ENCODE data around the gene KCNMB4. TPM values are rescaled to one million over a fixed set of nuclear protein-coding genes. Genes with fewer than 3 reads are reported as not detected.

The KCNMB4 gene
- total RNA-seq, 4 donors from 2014 or later = 13.8 to 38.5 (median 25.4) TPM

- Histone ChIP-seq H3K36me3 (peaks cover 0 to 5% (median 0%) of the 10 kb centered on the region in 3 donors), H3K4me3 (no peak overlapping the region), H3K9me3 (peaks cover 0 to 44% (median 3%) of the 10 kb centered on the region in 4 donors), H3K27ac (no peak overlapping the region), H3K4me1 (no peaks in the 10 kb centered on the region), H3K27me3 (no peaks in the 10 kb centered on the region)
- TF ChIP-seq, protein P1, sequence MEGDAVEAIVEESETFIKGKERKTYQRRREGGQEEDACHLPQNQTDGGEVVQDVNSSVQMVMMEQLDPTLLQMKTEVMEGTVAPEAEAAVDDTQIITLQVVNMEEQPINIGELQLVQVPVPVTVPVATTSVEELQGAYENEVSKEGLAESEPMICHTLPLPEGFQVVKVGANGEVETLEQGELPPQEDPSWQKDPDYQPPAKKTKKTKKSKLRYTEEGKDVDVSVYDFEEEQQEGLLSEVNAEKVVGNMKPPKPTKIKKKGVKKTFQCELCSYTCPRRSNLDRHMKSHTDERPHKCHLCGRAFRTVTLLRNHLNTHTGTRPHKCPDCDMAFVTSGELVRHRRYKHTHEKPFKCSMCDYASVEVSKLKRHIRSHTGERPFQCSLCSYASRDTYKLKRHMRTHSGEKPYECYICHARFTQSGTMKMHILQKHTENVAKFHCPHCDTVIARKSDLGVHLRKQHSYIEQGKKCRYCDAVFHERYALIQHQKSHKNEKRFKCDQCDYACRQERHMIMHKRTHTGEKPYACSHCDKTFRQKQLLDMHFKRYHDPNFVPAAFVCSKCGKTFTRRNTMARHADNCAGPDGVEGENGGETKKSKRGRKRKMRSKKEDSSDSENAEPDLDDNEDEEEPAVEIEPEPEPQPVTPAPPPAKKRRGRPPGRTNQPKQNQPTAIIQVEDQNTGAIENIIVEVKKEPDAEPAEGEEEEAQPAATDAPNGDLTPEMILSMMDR (IDR thresholded peaks at IDR 0.05) = no peak
- TF ChIP-seq EP300 (IDR thresholded peaks at IDR 0.05) (no peak), POLR2A (IDR thresholded peaks at IDR 0.05) (no peak)
- WGBS, 2 donors = 90 to 94% methylated on average over 2 of the region's 2 CpGs
- DNase-seq (ENCODE audit: low spot score in 2 of 2) = no peak
Measured at GRCh38 chr12:70449753-70450341, 83.8 kb downstream of the KCNMB4 start.

GRCh38 chr12:70451528-70451927 lies 85.4 kb downstream of the KCNMB4 start:
- Histone ChIP-seq H3K27me3 (no peaks in the 10 kb centered on the region), H3K27ac (no peak overlapping the region), H3K36me3 (peaks cover 0 to 5% (median 0%) of the 10 kb centered on the region in 3 donors), H3K4me1 (no peaks in the 10 kb centered on the region), H3K4me3 (no peak overlapping the region), H3K9me3 (peaks cover 0 to 44% (median 3%) of the 10 kb centered on the region in 4 donors)
- WGBS, 2 donors = 84 to 90% methylated on average over 1 of the region's 1 CpG
- TF ChIP-seq POLR2A (IDR thresholded peaks at IDR 0.05) = no peak
- TF ChIP-seq, protein P1 (IDR thresholded peaks at IDR 0.05) = no peak
- DNase-seq (ENCODE audit: low spot score in 2 of 2) = no peak

DNA sequence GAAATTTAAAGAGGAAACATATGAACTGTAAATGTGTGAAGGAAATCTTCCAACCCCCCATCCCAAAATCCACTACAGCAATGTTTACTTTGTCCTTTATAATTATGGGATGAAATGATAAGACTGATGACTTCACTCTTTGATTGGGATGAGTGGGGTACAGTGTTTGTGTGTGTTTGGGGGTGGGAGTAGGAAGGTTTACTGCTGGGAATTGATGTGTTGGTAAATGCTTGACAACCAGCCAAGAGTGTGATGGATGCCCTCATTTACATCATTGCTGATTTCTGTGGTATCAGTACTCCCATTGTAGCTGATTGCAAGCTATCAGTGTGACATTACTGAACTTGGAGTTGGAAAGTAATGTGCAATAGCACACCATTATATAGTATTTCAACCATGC lies 90.9 kb downstream of the KCNMB4 start:
- Histone ChIP-seq H3K27ac (no peak overlapping the region), H3K9me3 (peaks cover 0 to 6% (median 2%) of the 10 kb centered on the region in 4 donors), H3K36me3 (no peaks in the 10 kb centered on the region), H3K27me3 (no peaks in the 10 kb centered on the region), H3K4me3 (no peak overlapping the region), H3K4me1 (no peaks in the 10 kb centered on the region)
- DNase-seq (ENCODE audit: low spot score in 2 of 2) = no peak
- TF ChIP-seq, protein P1 (IDR thresholded peaks at IDR 0.05) = no peak
- TF ChIP-seq EP300 (IDR thresholded peaks at IDR 0.05) (no peak), POLR2A (IDR thresholded peaks at IDR 0.05) (no peak)

DNA sequence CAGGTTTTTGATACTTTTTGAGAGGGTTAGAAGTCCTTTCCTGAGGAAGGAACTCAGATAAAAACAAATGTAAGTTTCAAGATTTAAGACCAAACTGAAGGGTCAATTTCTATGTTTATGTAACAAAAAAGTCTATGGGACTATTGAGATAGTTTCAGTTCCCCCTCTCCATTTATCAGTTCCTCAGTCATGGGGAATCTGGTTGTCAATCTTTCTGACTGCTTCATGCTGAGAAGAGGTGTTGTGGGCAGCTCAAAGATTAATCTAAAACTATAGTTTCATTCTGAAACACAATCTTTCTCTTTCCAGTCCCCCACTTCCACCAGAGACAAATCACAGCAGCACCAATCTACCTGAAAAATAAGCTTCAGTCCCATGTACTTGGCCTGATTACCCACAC lies 93.7 kb downstream of the KCNMB4 start:
- Histone ChIP-seq H3K36me3 (no peaks in the 10 kb centered on the region), H3K4me3 (no peak overlapping the region), H3K9me3 (peaks cover 0 to 7% (median 2%) of the 10 kb centered on the region in 4 donors), H3K27me3 (no peaks in the 10 kb centered on the region), H3K4me1 (no peaks in the 10 kb centered on the region), H3K27ac (no peak overlapping the region)
- no peak for DNase-seq (ENCODE audit: low spot score in 2 of 2)
- TF ChIP-seq POLR2A (IDR thresholded peaks at IDR 0.05) = no peak
- TF ChIP-seq, protein P1 (IDR thresholded peaks at IDR 0.05) = no peak
- TF ChIP-seq EP300 (IDR thresholded peaks at IDR 0.05) = no peak

DNA sequence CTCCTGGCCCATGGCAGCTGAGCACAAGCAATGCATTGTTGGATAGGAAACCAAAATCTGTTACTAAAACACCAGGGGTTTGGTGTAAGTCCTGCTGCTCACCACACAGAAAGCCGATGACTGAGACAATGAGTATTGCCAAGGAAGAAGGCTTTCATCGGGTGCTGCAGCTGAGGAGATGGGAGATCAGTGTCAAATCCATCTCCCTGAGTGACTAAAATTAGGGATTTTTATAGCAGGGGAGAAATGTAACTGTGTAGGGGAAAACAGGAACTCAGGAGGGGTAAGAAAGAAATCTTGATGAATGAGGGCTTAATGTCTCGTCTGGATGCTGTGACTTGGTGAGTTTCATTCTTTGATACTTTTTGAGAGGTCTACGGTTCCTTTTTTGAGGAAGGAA lies 97.9 kb downstream of the KCNMB4 start:
- no peak for DNase-seq (ENCODE audit: low spot score in 2 of 2)

More for the DNA sequence above, 97.9 kb downstream of the KCNMB4 start:
- H3K4me3 ChIP-seq = no peak overlapping the region
- H3K36me3 ChIP-seq = no peaks in the 10 kb centered on the region
- TF ChIP-seq POLR2A (IDR thresholded peaks at IDR 0.05) (no peak), EP300 (IDR thresholded peaks at IDR 0.05) (no peak)
- TF ChIP-seq, protein P1 (IDR thresholded peaks at IDR 0.05) = no peak
- no peaks in the 10 kb centered on the region for H3K27me3 ChIP-seq
- no peaks in the 10 kb centered on the region for H3K4me1 ChIP-seq
- peaks cover 0 to 7% (median 2%) of the 10 kb centered on the region in 4 donors for H3K9me3 ChIP-seq
- WGBS, 2 donors = 89 to 90% methylated on average over 4 of the region's 4 CpGs
- H3K27ac ChIP-seq = no peak overlapping the region
